Ectodermal cell (in vitro differentiated cells): ENCODE measurements around the gene TOMM34. TPM values are rescaled to one million over a fixed set of nuclear protein-coding genes. Genes with fewer than 3 reads are reported as not detected.

Experiments
- H3K27ac ChIP-seq: 2 replicates; pipeline ENCODE4 v1.7.0; 2013; ENCODE audit warnings: mild to moderate bottlenecking, low read depth, low read length; ENCODE audit not compliant: insufficient read depth, poor library complexity, severe bottlenecking
- H3K27me3 ChIP-seq: 2 replicates; pipeline ENCODE4 v1.7.0; 2013; ENCODE audit warnings: mild to moderate bottlenecking, low read length; ENCODE audit not compliant: insufficient read depth, control insufficient read depth, poor library complexity, severe bottlenecking
- H3K36me3 ChIP-seq: one replicate; pipeline ENCODE4 v1.7.0; 2013; ENCODE audit warnings: low read length; ENCODE audit not compliant: control insufficient read depth, insufficient read depth
- H3K4me1 ChIP-seq: one replicate; pipeline ENCODE4 v1.7.0; 2013; ENCODE audit warnings: low read length; ENCODE audit not compliant: control insufficient read depth, insufficient read depth
- H3K4me3 ChIP-seq: 2 replicates; pipeline ENCODE4 v1.7.0; 2013; ENCODE audit warnings: low read depth, low read length, control low read depth; ENCODE audit not compliant: insufficient read depth
- H3K9me3 ChIP-seq: 2 replicates; pipeline ENCODE4 v1.7.0; 2013; ENCODE audit warnings: mild to moderate bottlenecking, low read length, moderate library complexity; ENCODE audit not compliant: control insufficient read depth
- WGBS, 2 experiments: methylation state at CpG; one replicate each; pipeline ENCODE4 v1.1.7; 2013; ENCODE audit warnings: missing lambda C conversion rate in 2 of 2; 5-methylcytosine and 5-hydroxymethylcytosine counted together
- polyA plus RNA-seq, 4 experiments: library from polyadenylated mRNA; stranded (reverse); fragments of 50-300 nt; gene quantifications; one replicate each; pipeline ENCODE4 v1.2.3, GENCODE V29; 2013

Gene TOMM34, protein sequence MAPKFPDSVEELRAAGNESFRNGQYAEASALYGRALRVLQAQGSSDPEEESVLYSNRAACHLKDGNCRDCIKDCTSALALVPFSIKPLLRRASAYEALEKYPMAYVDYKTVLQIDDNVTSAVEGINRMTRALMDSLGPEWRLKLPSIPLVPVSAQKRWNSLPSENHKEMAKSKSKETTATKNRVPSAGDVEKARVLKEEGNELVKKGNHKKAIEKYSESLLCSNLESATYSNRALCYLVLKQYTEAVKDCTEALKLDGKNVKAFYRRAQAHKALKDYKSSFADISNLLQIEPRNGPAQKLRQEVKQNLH
- 56.6 TPM for polyA plus RNA-seq (2013, experiment 1 of 4)
- 51.7 TPM for polyA plus RNA-seq (2013, experiment 2 of 4)
- polyA plus RNA-seq (2013, experiment 3 of 4), result 48.5 TPM
- polyA plus RNA-seq (2013, experiment 4 of 4), result 52.0 TPM

DNA sequence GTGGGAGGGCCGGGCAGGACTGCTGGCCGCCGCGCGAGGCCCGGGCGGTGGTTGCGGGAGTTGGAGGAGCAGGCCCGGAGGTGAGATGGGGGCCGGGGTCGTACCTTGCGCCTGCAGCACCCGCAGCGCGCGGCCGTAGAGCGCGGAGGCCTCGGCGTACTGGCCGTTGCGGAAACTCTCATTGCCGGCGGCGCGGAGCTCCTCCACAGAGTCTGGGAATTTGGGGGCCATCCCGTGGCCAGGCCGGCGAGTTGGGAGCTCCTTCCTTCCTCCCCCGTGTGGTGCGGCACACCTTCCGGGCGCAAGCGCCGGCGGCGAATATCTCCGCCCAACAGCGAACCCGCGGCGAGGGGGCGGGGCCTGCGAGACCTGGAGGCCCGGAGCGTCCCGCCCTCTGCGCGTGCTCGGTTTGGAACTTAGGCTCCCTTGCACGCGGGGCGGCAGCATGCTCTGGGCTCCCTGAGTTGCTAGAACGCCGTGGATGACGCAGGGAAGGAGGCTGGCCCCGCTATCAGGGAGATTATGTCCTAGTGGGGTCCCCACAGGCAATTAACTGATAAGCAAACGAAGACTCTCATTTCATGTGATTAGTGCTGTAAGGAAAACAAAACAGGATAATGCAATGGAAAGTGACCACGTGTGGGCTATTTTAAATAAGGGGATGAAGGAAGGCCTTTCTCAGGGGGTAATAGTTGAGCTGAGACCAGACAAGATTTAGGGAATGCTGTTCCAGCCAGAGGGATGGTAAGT is at the start of gene TOMM34:
Gene TOMM34 (minus strand): TSS at position 295 of the 750 bp plus-strand sequence. CDS start 64 bp downstream, at position 231.
- H3K4me1 ChIP-seq, result peaks cover 12% of the 10 kb centered on the region
- peak within 1 kb of the TSS; percentile 73 for H3K4me3 ChIP-seq
- H3K36me3 ChIP-seq, result peaks cover 12% of the 10 kb centered on the region
- H3K27ac ChIP-seq, result peak within 1 kb of the TSS; percentile 29
- no peaks in the 10 kb centered on the region for H3K27me3 ChIP-seq
- H3K9me3 ChIP-seq, result no peaks in the 10 kb centered on the region
- WGBS, 2 experiments, result 0 to 1% methylated on average over 60 of the region's 60 CpGs

DNA sequence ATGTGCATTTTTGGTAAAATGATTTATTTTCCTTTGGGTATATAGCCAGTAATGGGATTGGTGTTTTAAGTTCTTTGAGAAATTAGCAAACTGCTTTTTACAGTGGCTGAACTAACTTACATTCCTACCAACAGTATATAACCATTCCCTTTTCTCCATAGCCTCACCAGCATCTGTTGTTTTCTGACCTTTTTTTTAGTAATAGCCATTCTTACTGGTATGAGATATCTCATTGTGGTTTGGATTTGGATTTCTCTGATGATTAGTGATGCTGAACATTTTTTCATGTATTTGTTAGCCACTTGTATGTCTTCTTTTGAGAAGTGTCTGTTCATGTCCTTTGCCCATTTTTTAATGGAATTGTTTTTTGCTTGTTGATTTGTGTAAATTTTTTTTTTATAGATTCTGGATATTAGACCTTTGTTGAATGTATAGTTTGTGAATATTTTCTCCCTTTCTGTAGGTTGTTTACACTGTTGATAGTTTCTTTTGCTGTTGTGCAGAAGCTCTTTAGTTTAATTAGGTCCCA is 48.4 kb upstream of the TOMM34 start:
- Histone ChIP-seq H3K9me3 (no peaks in the 10 kb centered on the region), H3K27me3 (no peaks in the 10 kb centered on the region), H3K4me1 (no peaks in the 10 kb centered on the region), H3K4me3 (no peak overlapping the region), H3K36me3 (no peaks in the 10 kb centered on the region), H3K27ac (no peak overlapping the region)

DNA sequence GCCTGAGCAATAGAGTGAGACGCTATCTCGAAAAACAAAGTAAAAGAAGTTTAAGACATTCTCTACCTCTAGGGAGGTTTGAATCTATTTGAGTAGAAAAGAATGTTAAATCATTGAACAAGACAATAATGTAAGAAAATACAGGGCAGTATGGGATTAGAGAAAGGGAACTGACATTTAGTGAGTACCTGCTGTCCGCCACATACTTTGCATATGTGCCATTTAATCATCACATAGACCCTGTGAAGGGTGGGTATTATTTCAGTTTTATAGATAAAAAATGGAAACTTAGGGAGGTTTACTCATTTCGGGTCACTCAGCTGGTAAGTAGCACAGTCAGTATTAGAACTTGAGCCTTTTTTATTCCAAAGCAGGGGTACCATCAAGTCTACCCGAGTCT is 37.5 kb upstream of the TOMM34 start:
- Histone ChIP-seq H3K27me3 (no peaks in the 10 kb centered on the region), H3K4me3 (no peak overlapping the region), H3K36me3 (peaks cover 26% of the 10 kb centered on the region), H3K9me3 (no peaks in the 10 kb centered on the region), H3K4me1 (no peaks in the 10 kb centered on the region), H3K27ac (no peak overlapping the region)
- 93 to 96% methylated on average over 5 of the region's 5 CpGs for WGBS, 2 experiments

DNA sequence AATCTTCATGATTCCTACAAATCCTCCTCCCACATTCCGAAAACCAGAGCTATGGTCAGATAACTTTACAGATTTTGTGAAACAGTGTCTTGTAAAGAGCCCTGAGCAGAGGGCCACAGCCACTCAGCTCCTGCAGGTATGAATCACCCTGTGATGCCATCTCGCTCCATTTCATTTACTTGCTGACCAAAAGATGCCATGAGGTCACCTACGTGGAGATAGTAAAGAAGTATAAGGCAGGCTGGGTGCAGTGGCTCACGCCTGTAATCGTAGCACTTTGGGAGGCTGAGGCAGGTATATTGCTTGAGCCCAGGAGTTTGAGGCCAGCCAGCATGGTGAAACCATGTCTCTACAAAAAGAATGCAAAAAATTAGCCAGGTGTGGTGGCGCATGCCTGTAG is 37.0 kb upstream of the TOMM34 start:
- Histone ChIP-seq H3K9me3 (no peaks in the 10 kb centered on the region), H3K4me3 (no peak overlapping the region), H3K27me3 (no peaks in the 10 kb centered on the region), H3K4me1 (no peaks in the 10 kb centered on the region), H3K27ac (no peak overlapping the region), H3K36me3 (peaks cover 26% of the 10 kb centered on the region)
- WGBS, 2 experiments, result 92 to 96% methylated on average over 6 of the region's 6 CpGs

DNA sequence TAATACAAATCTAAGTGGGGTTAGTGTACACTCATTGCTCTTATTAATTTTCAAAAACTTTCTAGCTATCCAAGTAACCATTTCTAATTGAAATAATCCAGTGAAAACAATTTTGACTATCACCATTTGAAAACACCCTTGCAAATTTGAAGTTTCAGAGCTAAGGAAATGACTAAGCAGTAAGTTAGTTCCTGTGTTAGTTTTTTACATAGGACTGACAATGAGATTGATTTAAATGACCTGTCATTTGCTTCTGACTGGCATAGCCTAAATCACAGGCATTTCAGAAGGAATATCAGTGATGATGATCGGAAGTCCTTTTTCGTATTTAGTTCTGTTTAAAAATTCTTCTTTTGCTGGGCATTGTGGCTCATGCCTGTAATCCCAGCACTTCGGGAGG is 33.1 kb upstream of the TOMM34 start:
- peaks cover 9% of the 10 kb centered on the region for H3K36me3 ChIP-seq
- no peak overlapping the region for H3K27ac ChIP-seq
- no peak overlapping the region for H3K4me3 ChIP-seq
- no peaks in the 10 kb centered on the region for H3K9me3 ChIP-seq
- H3K4me1 ChIP-seq, result no peaks in the 10 kb centered on the region
- WGBS, 2 experiments, result 90 to 98% methylated on average over 3 of the region's 3 CpGs
- no peaks in the 10 kb centered on the region for H3K27me3 ChIP-seq

DNA sequence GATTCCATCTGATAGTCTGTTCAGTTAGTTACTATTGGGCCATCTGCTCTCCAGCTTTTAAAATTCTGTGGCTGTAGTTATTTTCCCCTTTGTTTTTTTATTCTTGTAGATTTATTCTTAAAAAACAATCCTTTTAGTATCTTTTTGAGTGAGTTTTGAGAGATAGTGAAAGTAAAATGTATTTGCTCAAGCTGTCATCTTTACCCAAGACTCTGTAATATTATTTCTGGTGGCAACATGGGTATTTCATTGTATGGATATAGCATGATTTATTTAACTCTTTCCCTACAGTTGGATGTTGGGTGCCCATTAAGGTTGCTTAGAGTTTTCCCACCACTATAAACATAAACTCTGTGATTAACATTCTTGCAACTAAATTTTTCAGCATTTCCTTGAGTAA is 30.8 kb upstream of the TOMM34 start:
- Histone ChIP-seq H3K36me3 (peaks cover 7% of the 10 kb centered on the region), H3K4me1 (no peaks in the 10 kb centered on the region), H3K4me3 (no peak overlapping the region), H3K27me3 (no peaks in the 10 kb centered on the region), H3K27ac (no peak overlapping the region), H3K9me3 (no peaks in the 10 kb centered on the region)

DNA sequence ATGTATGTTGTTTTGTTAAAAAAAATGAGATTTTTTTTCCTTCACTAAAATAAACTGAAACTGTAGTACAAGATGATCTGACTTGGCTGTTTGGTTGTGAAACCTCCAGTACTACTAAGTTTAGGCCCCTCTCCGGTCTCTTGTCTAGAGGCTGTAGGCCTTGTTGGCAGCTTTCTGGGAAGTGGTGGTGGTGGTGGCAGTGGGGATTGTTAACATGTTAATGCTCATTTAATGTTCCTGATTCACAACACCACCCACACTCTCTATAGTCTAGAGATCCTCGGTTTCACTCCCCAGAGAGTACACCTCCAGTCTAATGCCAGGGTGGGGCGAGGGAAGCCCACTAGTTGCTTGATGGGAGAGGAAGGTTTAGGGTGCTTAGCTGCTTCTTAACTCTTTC is 30.2 kb upstream of the TOMM34 start:
- WGBS, 2 experiments, result 88 to 94% methylated on average over 2 to 3 of the region's 3 CpGs
- Histone ChIP-seq H3K27me3 (no peaks in the 10 kb centered on the region), H3K4me3 (no peak overlapping the region), H3K36me3 (peaks cover 7% of the 10 kb centered on the region), H3K27ac (no peak overlapping the region), H3K4me1 (no peaks in the 10 kb centered on the region), H3K9me3 (no peaks in the 10 kb centered on the region)

DNA sequence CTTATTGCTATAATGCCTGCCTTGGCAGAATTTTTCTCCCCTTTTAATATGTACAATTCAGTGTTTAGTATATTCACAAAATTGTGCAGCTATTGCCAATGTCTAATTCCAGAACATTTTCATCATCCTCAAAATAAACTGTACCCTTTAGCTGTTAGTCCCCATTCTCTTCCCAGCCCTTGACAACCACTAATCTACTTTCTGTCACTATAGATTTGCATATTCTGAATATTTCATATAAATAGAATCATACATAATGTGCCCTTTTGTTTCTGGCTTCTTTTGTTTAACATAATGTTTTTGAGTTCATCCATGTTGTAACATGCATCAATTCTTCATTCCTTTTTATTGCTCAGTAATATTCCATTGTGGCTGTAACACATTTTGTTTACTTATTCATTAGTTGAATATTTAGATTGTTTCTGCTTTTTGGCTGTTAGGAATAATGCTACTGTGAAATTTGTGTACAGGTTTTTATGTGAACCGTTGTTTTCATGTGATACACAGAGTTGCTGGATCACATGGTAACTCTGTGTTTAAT is 28.5 kb upstream of the TOMM34 start:
- H3K9me3 ChIP-seq, result no peaks in the 10 kb centered on the region
- H3K27ac ChIP-seq, result no peak overlapping the region
- H3K27me3 ChIP-seq, result no peaks in the 10 kb centered on the region
- H3K4me1 ChIP-seq, result no peaks in the 10 kb centered on the region
- peaks cover 7% of the 10 kb centered on the region for H3K36me3 ChIP-seq
- no peak overlapping the region for H3K4me3 ChIP-seq
- WGBS, 2 experiments, result 92 to 98% methylated on average over 1 of the region's 1 CpG

DNA sequence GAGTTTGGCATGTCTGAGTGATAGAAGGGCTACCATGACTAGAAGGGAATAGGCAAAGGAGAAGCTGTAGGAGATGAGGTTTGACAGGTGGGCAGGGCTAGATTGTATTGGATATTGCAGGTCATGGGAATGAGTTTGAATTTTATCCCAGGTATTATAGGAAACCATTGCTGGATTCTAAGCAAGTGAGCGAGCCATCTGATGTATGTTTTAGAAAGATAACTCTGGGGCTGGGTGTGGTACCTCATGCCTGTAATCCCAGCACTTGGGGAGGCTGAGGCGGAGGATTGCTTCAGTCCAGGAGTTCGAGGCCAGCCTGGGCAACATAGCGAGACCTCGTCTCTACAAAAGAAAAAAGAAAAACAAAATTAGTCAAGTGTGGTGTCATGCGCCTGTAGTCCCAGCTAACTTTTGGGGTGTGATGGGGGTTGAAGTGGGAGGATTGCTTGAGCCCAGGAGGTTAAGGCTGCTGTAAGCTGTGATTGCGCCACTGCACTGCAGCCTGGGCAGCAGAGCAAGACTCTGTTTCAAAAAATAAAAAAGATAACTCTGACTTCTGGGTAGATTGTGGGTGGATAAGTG is 23.0 kb upstream of the TOMM34 start:
- WGBS, 2 experiments, result 93 to 96% methylated on average over 7 of the region's 7 CpGs

More for the DNA sequence above, 23.0 kb upstream of the TOMM34 start:
- H3K27me3 ChIP-seq, result no peaks in the 10 kb centered on the region
- no peaks in the 10 kb centered on the region for H3K9me3 ChIP-seq
- H3K27ac ChIP-seq, result no peak overlapping the region
- H3K36me3 ChIP-seq, result peaks cover 11% of the 10 kb centered on the region
- no peaks in the 10 kb centered on the region for H3K4me1 ChIP-seq
- H3K4me3 ChIP-seq, result no peak overlapping the region
